PC-9 (cell line): Measurements from ENCODE around the gene SLX9.

Experiments
- EZH2 ChIP-seq: fragments of 200-600 bp; sonication (generic); IDR thresholded peaks from 2 replicates; pipeline ENCODE4 v1.8.0; 2017; ENCODE audit warnings: antibody characterized with exemption, low read depth
- TF ChIP-seq, protein P1 (sequence below): fragments of 200-600 bp; sonication (generic); conservative IDR thresholded peaks from 2 replicates; pipeline ENCODE4 v1.6.1; 2017; ENCODE audit warnings: mixed run types, antibody characterized with exemption, mild to moderate bottlenecking, moderate library complexity

DNA sequence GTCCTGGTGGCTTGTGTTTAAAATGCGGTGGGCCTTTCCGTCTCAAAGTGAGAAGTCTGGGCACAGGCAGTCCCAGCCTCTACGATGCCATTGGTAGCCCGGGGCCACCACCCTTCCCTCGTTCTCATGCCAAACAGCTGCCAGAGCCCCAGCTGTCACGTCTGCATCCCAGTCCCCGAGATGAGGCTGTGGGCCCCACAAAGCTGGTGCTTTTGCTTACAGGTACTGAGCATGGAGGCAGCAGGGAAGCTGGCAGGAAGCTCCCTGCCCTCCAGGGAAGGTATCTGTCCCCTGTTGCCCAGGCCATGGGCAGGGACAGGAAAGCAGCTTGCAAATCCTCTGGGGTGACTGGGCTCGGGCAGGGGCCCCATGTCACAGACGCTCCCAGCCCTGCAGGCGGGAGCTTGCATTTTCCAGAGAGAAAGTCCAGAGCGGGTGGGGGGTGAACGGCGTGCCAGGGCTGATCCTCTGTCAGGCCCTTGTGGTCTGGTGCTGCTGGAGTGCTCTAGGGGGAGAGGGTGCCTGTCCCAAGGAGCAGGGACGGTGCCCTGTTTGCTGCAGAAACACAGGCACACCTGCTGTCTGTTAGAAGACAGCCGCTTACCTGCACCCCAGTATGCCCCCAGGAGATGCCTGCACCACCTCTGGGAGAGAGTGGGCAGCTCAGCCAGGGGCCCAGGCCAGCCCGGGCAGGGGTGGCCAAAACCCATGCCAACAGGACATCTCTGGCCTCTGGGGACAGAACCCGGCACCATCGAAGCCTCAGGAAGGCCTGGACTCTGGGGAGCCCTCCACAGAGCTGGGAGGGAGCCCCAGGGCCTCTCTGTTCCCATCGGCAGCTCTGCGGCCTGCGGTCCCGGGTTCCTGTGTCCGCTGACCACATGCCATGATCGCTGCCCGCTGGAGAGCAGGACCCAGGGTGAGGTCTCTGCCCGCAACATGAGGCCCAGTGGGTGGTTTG, 45.9 kb downstream of the SLX9 start:
- TF ChIP-seq, protein P1, sequence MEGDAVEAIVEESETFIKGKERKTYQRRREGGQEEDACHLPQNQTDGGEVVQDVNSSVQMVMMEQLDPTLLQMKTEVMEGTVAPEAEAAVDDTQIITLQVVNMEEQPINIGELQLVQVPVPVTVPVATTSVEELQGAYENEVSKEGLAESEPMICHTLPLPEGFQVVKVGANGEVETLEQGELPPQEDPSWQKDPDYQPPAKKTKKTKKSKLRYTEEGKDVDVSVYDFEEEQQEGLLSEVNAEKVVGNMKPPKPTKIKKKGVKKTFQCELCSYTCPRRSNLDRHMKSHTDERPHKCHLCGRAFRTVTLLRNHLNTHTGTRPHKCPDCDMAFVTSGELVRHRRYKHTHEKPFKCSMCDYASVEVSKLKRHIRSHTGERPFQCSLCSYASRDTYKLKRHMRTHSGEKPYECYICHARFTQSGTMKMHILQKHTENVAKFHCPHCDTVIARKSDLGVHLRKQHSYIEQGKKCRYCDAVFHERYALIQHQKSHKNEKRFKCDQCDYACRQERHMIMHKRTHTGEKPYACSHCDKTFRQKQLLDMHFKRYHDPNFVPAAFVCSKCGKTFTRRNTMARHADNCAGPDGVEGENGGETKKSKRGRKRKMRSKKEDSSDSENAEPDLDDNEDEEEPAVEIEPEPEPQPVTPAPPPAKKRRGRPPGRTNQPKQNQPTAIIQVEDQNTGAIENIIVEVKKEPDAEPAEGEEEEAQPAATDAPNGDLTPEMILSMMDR = no peak
- TF ChIP-seq EZH2 = no peak
